Neutrophil (primary cell): ENCODE results near the gene LDLR.

Source experiments
- H3K27ac ChIP-seq: fragments of 200-600 bp; sonication (generic); 2 replicates; pipeline ENCODE4 v1.5.1; 2016; ENCODE audit warnings: mild to moderate bottlenecking, moderate library complexity
- H3K27me3 ChIP-seq: fragments of 200-600 bp; sonication (generic); 2 replicates; pipeline ENCODE4 v1.6.0; 2016; ENCODE audit warnings: mild to moderate bottlenecking
- H3K36me3 ChIP-seq: fragments of 200-600 bp; sonication (generic); 2 replicates; pipeline ENCODE4 v1.5.1; 2017
- H3K4me1 ChIP-seq, 2 experiments: fragments of 200-600 bp in 1 of 2; sonication (generic) in 1 of 2; 1 replicate in 1 of 2; 2 replicates in 1 of 2; pipeline versions ENCODE4 v1.5.1 to v1.6.1; 2013 to 2016; ENCODE audit warnings: low read depth in 1 of 2, low read length in 1 of 2, mild to moderate bottlenecking in 1 of 2, moderate library complexity in 1 of 2; ENCODE audit not compliant: control insufficient read depth in 1 of 2, insufficient read depth in 1 of 2
- H3K4me3 ChIP-seq, 2 experiments: fragments of 200-600 bp in 1 of 2; sonication (generic) in 1 of 2; 1 replicate in 1 of 2; 2 replicates in 1 of 2; pipeline ENCODE4 v1.5.1; 2013 to 2016; ENCODE audit warnings: low read depth in 1 of 2, low read length in 1 of 2, mild to moderate bottlenecking in 1 of 2, moderate library complexity in 1 of 2
- H3K9me3 ChIP-seq: fragments of 200-600 bp; sonication (generic); 2 replicates; pipeline ENCODE4 v1.5.1; 2016
- TF ChIP-seq, protein P1 (sequence below): fragments of 200-600 bp; sonication (generic); IDR thresholded peaks from 2 replicates; pipeline ENCODE4 v1.5.1; 2016; ENCODE audit warnings: antibody characterized with exemption

The LDLR gene

DNA sequence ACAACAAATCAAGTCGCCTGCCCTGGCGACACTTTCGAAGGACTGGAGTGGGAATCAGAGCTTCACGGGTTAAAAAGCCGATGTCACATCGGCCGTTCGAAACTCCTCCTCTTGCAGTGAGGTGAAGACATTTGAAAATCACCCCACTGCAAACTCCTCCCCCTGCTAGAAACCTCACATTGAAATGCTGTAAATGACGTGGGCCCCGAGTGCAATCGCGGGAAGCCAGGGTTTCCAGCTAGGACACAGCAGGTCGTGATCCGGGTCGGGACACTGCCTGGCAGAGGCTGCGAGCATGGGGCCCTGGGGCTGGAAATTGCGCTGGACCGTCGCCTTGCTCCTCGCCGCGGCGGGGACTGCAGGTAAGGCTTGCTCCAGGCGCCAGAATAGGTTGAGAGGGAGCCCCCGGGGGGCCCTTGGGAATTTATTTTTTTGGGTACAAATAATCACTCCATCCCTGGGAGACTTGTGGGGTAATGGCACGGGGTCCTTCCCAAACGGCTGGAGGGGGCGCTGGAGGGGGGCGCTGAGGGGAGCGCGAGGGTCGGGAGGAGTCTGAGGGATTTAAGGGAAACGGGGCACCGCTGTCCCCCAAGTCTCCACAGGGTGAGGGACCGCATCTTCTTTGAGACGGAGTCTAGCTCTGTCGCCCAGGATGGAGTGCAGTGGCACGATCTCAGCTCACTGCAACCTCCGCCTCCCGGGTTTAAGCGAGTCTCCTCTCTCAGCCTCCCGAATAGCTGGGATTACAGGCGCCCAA is at the start of gene LDLR:
LDLR (plus strand) TSS at position 210 of the 760 bp plus-strand sequence; CDS start at position 296, 86 bp downstream.
- H3K4me1 ChIP-seq = peaks cover 56 to 62% of the 10 kb centered on the region in 2 experiments
- peak within 1 kb of the TSS; percentile 85 for H3K27ac ChIP-seq

DNA sequence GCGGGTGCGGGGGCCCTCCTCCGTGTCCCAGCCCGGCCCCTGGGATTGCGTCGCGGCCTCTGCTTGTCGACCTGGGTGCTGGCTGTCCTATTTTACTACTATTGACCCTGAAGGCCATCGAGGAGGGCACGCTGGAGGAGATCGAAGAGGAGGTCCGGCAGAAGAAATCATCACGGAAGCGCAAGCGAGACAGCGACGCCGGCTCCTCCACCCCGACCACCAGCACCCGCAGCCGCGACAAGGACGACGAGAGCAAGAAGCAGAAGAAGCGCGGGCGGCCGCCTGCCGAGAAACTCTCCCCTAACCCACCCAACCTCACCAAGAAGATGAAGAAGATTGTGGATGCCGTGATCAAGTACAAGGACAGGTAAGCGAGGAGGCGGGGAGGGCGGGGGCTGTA is 48.1 kb upstream of the LDLR start:
- TF ChIP-seq, protein P1, sequence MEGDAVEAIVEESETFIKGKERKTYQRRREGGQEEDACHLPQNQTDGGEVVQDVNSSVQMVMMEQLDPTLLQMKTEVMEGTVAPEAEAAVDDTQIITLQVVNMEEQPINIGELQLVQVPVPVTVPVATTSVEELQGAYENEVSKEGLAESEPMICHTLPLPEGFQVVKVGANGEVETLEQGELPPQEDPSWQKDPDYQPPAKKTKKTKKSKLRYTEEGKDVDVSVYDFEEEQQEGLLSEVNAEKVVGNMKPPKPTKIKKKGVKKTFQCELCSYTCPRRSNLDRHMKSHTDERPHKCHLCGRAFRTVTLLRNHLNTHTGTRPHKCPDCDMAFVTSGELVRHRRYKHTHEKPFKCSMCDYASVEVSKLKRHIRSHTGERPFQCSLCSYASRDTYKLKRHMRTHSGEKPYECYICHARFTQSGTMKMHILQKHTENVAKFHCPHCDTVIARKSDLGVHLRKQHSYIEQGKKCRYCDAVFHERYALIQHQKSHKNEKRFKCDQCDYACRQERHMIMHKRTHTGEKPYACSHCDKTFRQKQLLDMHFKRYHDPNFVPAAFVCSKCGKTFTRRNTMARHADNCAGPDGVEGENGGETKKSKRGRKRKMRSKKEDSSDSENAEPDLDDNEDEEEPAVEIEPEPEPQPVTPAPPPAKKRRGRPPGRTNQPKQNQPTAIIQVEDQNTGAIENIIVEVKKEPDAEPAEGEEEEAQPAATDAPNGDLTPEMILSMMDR = no peak
- H3K27me3 ChIP-seq = no peaks in the 10 kb centered on the region
- no peaks in the 10 kb centered on the region for H3K4me1 ChIP-seq
- H3K36me3 ChIP-seq = peaks cover 32% of the 10 kb centered on the region
- no peaks in the 10 kb centered on the region for H3K9me3 ChIP-seq
- H3K4me3 ChIP-seq = no peak overlapping the region
- no peak overlapping the region for H3K27ac ChIP-seq

More for the DNA sequence above, at the start of gene LDLR:
- peaks cover 27% of the 10 kb centered on the region for H3K27me3 ChIP-seq
- peak within 1 kb of the TSS; percentile 65 to 80 for H3K4me3 ChIP-seq
- no peaks in the 10 kb centered on the region for H3K36me3 ChIP-seq
- TF ChIP-seq, protein P1 = no peak
- no peaks in the 10 kb centered on the region for H3K9me3 ChIP-seq

DNA sequence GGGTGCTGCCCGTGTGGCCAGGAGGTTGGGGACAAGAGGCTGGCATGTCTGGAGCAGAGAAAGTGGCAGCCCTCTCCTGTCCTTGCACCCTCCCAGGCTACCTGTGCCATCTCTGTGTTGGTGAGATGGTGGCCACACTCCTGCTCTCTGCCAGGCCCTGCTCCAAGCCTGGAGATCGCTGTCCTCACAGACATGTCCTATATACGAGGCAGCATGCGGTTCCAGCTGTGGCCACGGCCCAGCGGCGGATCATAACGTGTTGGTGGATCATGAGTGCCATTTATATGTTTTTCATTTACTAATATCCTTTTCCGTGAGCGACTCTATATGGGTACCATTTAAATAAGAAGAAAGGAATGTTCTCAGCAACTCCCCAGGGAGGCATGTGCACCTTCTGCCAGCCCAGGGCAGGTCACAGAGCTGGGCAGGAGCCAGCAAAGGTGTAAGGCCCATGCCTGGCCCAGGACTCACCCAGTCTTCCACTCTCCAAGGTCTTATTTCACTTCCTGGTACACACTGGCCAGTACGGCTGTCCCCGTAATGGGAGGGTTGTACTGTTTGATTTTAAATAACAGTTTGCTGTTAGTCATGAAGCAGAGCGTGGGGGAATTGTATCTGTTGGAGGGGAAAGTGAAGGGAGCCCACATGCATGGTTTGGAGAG is 47.2 kb upstream of the LDLR start:
- H3K36me3 ChIP-seq = peaks cover 26% of the 10 kb centered on the region
- H3K4me1 ChIP-seq = no peaks in the 10 kb centered on the region
- H3K9me3 ChIP-seq = no peaks in the 10 kb centered on the region
- H3K4me3 ChIP-seq = no peak overlapping the region
- TF ChIP-seq, protein P1 = no peak
- H3K27me3 ChIP-seq = no peaks in the 10 kb centered on the region
- no peak overlapping the region for H3K27ac ChIP-seq

DNA sequence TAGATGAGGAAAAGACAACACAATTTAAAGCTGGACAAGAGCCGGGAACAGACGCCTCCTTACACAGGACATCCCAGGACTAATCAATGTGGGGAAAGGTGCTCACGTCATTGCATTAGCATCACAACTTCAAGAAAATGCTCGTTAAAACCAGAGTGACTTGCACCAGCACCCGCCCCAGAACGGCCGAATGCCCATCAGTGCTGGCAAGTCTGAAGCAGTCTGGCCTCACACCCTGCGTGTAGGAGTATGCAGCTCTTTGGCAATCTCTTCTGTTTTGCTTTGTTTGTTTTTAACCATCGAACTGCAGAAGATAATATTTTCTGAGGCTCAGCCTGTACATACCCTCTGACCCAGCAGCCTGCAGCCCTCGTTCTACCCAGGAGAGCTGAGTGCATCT is 44.8 kb upstream of the LDLR start:
- H3K27ac ChIP-seq = no peak overlapping the region
- no peak overlapping the region for H3K4me3 ChIP-seq
- H3K36me3 ChIP-seq = peaks cover 26% of the 10 kb centered on the region
- H3K27me3 ChIP-seq = no peaks in the 10 kb centered on the region
- TF ChIP-seq, protein P1 = no peak
- no peaks in the 10 kb centered on the region for H3K9me3 ChIP-seq
- H3K4me1 ChIP-seq = peaks cover 11 to 14% of the 10 kb centered on the region in 2 experiments

DNA sequence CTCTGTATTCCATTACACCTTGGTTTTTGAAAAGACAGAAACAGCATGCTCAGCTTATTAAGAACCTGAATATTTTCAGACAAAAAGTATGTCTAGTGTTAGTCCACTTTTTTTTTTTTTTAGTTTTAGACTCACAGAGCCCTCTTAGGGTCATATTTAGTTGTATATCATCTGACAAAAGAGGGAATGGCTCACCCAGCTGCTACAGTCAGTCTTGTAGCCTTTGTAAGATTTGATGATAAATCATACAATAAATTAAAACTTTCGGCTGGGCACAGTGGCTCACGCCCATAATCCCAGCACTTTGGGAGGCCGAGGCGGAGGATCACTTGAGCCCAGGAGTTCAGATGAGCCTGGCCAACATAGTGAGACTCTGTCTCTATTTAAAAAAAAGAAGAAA is 43.7 kb upstream of the LDLR start:
- TF ChIP-seq, protein P1 = no peak
- Histone ChIP-seq H3K4me1 (peaks cover 21 to 25% of the 10 kb centered on the region in 2 experiments), H3K27me3 (no peaks in the 10 kb centered on the region), H3K4me3 (no peak overlapping the region), H3K9me3 (no peaks in the 10 kb centered on the region), H3K36me3 (peaks cover 26% of the 10 kb centered on the region), H3K27ac (no peak overlapping the region)
